Activated T-cell treated with anti-CD3 and anti-CD28 coated beads, Interleukin-2, amount 50 U/mL, for 24 hours (primary cell): ENCODE data around the gene BIRC5.

Experiments used
- DNase-seq: peaks from one replicate; pipeline ENCODE4 v3.0.0-alpha.2; 2020
- H3K27ac Mint-ChIP-seq: 2 replicates; pipeline ENCODE4 v1.8.0; 2020; ENCODE audit warnings: mild to moderate bottlenecking, mixed read lengths
- H3K27me3 Mint-ChIP-seq: 2 replicates; pipeline ENCODE4 v1.8.0; 2020; ENCODE audit warnings: mixed read lengths
- H3K36me3 Mint-ChIP-seq: 2 replicates; pipeline ENCODE4 v1.8.0; 2020; ENCODE audit warnings: low read depth, mixed read lengths
- H3K4me1 Mint-ChIP-seq: 2 replicates; pipeline ENCODE4 v1.8.0; 2020; ENCODE audit warnings: low read depth, mixed read lengths
- H3K4me3 Mint-ChIP-seq: 2 replicates; pipeline ENCODE4 v1.8.0; 2020; ENCODE audit warnings: mild to moderate bottlenecking, moderate library complexity, mixed read lengths
- H3K9me3 Mint-ChIP-seq: 2 replicates; pipeline ENCODE4 v1.8.0; 2020; ENCODE audit warnings: mixed read lengths

Gene BIRC5

GRCh38 chr17:78263063-78263735 lies 49.1 kb downstream of the BIRC5 start:
- peak; percentile 58 for DNase-seq
- Mint-ChIP-seq H3K27ac (peak overlapping the region; percentile 86), H3K36me3 (no peaks in the 10 kb centered on the region), H3K27me3 (no peaks in the 10 kb centered on the region), H3K4me3 (no peak overlapping the region), H3K4me1 (peaks cover 40% of the 10 kb centered on the region), H3K9me3 (no peaks in the 10 kb centered on the region)

GRCh38 chr17:78263736-78264340 lies 49.8 kb downstream of the BIRC5 start:
- Mint-ChIP-seq H3K9me3 (no peaks in the 10 kb centered on the region), H3K36me3 (no peaks in the 10 kb centered on the region), H3K27ac (peak overlapping the region; percentile 81), H3K27me3 (no peaks in the 10 kb centered on the region), H3K4me1 (peaks cover 37% of the 10 kb centered on the region), H3K4me3 (no peak overlapping the region)
- DNase-seq = no peak

- Mint-ChIP-seq H3K4me1 (peaks cover 33% of the 10 kb centered on the region), H3K36me3 (no peaks in the 10 kb centered on the region), H3K9me3 (no peaks in the 10 kb centered on the region), H3K4me3 (no peak overlapping the region), H3K27ac (peak overlapping the region; percentile 81), H3K27me3 (no peaks in the 10 kb centered on the region)
- DNase-seq = no peak
Observed at GRCh38 chr17:78264590-78264989, 50.5 kb downstream of the BIRC5 start.

GRCh38 chr17:78265121-78265520 lies 51.1 kb downstream of the BIRC5 start:
- Mint-ChIP-seq H3K4me3 (no peak overlapping the region), H3K4me1 (peaks cover 30% of the 10 kb centered on the region), H3K27me3 (no peaks in the 10 kb centered on the region), H3K36me3 (no peaks in the 10 kb centered on the region), H3K9me3 (no peaks in the 10 kb centered on the region), H3K27ac (peak overlapping the region; percentile 18)
- no peak for DNase-seq

GRCh38 chr17:78266231-78266631 lies 52.2 kb downstream of the BIRC5 start:
- Mint-ChIP-seq H3K27me3 (no peaks in the 10 kb centered on the region), H3K4me1 (peaks cover 34% of the 10 kb centered on the region), H3K4me3 (no peak overlapping the region), H3K9me3 (no peaks in the 10 kb centered on the region), H3K27ac (no peak overlapping the region), H3K36me3 (no peaks in the 10 kb centered on the region)
- no peak for DNase-seq

GRCh38 chr17:78266771-78267170 lies 52.7 kb downstream of the BIRC5 start:
- Mint-ChIP-seq H3K9me3 (no peaks in the 10 kb centered on the region), H3K27me3 (no peaks in the 10 kb centered on the region), H3K4me1 (peaks cover 36% of the 10 kb centered on the region), H3K27ac (no peak overlapping the region), H3K36me3 (no peaks in the 10 kb centered on the region), H3K4me3 (no peak overlapping the region)
- DNase-seq = no peak

GRCh38 chr17:78267253-78268073 lies 53.4 kb downstream of the BIRC5 start:
- no peak for DNase-seq
- no peak overlapping the region for H3K27ac Mint-ChIP-seq
- no peaks in the 10 kb centered on the region for H3K36me3 Mint-ChIP-seq
- H3K4me1 Mint-ChIP-seq = peaks cover 38% of the 10 kb centered on the region
- H3K9me3 Mint-ChIP-seq = no peaks in the 10 kb centered on the region
- no peak overlapping the region for H3K4me3 Mint-ChIP-seq
- no peaks in the 10 kb centered on the region for H3K27me3 Mint-ChIP-seq

- Mint-ChIP-seq H3K27me3 (no peaks in the 10 kb centered on the region), H3K36me3 (no peaks in the 10 kb centered on the region), H3K27ac (no peak overlapping the region), H3K4me1 (peaks cover 36% of the 10 kb centered on the region), H3K4me3 (no peak overlapping the region), H3K9me3 (no peaks in the 10 kb centered on the region)
- no peak for DNase-seq
Observed at GRCh38 chr17:78268191-78268874, 54.3 kb downstream of the BIRC5 start.

- Mint-ChIP-seq H3K27ac (no peak overlapping the region), H3K9me3 (no peaks in the 10 kb centered on the region), H3K4me1 (peaks cover 32% of the 10 kb centered on the region), H3K4me3 (no peak overlapping the region), H3K27me3 (no peaks in the 10 kb centered on the region), H3K36me3 (no peaks in the 10 kb centered on the region)
- DNase-seq = no peak
Observed at GRCh38 chr17:78268951-78269905, 55.2 kb downstream of the BIRC5 start.

- no peak overlapping the region for H3K27ac Mint-ChIP-seq
Observed at GRCh38 chr17:78269955-78270381, 55.9 kb downstream of the BIRC5 start.

GRCh38 chr17:78271419-78272170 lies 57.5 kb downstream of the BIRC5 start:
- Mint-ChIP-seq H3K27me3 (no peaks in the 10 kb centered on the region), H3K4me3 (no peak overlapping the region), H3K4me1 (peaks cover 38% of the 10 kb centered on the region), H3K36me3 (no peaks in the 10 kb centered on the region), H3K27ac (peak overlapping the region; percentile 55), H3K9me3 (no peaks in the 10 kb centered on the region)
- no peak for DNase-seq

More at GRCh38 chr17:78269955-78270381, 55.9 kb downstream of the BIRC5 start:
- Mint-ChIP-seq H3K9me3 (no peaks in the 10 kb centered on the region), H3K36me3 (no peaks in the 10 kb centered on the region), H3K4me1 (peaks cover 28% of the 10 kb centered on the region), H3K4me3 (no peak overlapping the region), H3K27me3 (no peaks in the 10 kb centered on the region)
- no peak for DNase-seq

- no peak overlapping the region for H3K4me3 Mint-ChIP-seq
- peaks cover 41% of the 10 kb centered on the region for H3K4me1 Mint-ChIP-seq
- peak; percentile 68 for DNase-seq
- H3K27ac Mint-ChIP-seq = peak overlapping the region; percentile 50
- no peaks in the 10 kb centered on the region for H3K36me3 Mint-ChIP-seq
- H3K9me3 Mint-ChIP-seq = no peaks in the 10 kb centered on the region
- no peaks in the 10 kb centered on the region for H3K27me3 Mint-ChIP-seq
Observed at GRCh38 chr17:78272181-78272913, 58.3 kb downstream of the BIRC5 start.

- no peak for DNase-seq
- Mint-ChIP-seq H3K9me3 (no peaks in the 10 kb centered on the region), H3K4me3 (no peak overlapping the region), H3K36me3 (no peaks in the 10 kb centered on the region), H3K4me1 (peaks cover 43% of the 10 kb centered on the region), H3K27ac (peak overlapping the region; percentile 50), H3K27me3 (no peaks in the 10 kb centered on the region)
Observed at GRCh38 chr17:78272914-78273258, 58.8 kb downstream of the BIRC5 start.
